Liver (tissue), 3 donors: ENCODE data around the gene SFN.

Experiments used
- ATF3 ChIP-seq: IDR thresholded peaks from 2 replicates; pipeline ENCODE4 v1.6.1; 2016; ENCODE audit warnings: antibody characterized with exemption
- CTCF ChIP-seq: fragments of 150-350 bp; IDR thresholded peaks from 2 replicates; pipeline ENCODE4 v1.5.1; 2017; ENCODE audit warnings: improper control_type of control experiment, low read depth, low read length; ENCODE audit not compliant: missing input control
- FOXA1 ChIP-seq: IDR thresholded peaks from 2 replicates; pipeline ENCODE4 v1.6.1; 2016; ENCODE audit warnings: antibody characterized with exemption
- TF ChIP-seq, protein P1 (sequence below): IDR thresholded peaks from 2 replicates; pipeline ENCODE4 v1.6.1; 2016; ENCODE audit warnings: antibody characterized with exemption, mild to moderate bottlenecking
- donor health status: healthy.
- donor health status: healthy.

DNA sequence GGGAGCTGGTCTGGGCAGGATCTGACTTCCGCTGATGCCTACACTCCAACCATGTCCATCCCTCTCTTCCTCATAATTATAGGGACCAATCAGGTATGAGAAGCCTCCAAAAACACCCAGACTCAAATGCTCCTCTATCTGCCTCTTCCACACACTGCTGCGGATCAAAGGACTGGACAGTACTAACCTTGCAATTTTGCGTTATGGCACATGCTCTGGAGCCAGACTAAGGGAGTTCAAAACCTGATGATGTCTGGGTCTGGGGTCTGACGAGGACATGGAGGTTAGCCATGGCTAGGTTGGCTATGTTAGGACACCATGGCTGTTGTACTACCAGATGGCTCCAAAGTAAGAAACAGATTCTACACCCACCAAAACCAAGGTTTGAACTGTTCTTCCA is 16.8 kb downstream of the SFN start:
- TF ChIP-seq CTCF (no peak), FOXA1 (no peak), ATF3 (no peak)
- TF ChIP-seq, protein P1, sequence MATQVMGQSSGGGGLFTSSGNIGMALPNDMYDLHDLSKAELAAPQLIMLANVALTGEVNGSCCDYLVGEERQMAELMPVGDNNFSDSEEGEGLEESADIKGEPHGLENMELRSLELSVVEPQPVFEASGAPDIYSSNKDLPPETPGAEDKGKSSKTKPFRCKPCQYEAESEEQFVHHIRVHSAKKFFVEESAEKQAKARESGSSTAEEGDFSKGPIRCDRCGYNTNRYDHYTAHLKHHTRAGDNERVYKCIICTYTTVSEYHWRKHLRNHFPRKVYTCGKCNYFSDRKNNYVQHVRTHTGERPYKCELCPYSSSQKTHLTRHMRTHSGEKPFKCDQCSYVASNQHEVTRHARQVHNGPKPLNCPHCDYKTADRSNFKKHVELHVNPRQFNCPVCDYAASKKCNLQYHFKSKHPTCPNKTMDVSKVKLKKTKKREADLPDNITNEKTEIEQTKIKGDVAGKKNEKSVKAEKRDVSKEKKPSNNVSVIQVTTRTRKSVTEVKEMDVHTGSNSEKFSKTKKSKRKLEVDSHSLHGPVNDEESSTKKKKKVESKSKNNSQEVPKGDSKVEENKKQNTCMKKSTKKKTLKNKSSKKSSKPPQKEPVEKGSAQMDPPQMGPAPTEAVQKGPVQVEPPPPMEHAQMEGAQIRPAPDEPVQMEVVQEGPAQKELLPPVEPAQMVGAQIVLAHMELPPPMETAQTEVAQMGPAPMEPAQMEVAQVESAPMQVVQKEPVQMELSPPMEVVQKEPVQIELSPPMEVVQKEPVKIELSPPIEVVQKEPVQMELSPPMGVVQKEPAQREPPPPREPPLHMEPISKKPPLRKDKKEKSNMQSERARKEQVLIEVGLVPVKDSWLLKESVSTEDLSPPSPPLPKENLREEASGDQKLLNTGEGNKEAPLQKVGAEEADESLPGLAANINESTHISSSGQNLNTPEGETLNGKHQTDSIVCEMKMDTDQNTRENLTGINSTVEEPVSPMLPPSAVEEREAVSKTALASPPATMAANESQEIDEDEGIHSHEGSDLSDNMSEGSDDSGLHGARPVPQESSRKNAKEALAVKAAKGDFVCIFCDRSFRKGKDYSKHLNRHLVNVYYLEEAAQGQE, result no peak
